ENCODE results near the gene RAI14. TPM values are rescaled to one million over a fixed set of nuclear protein-coding genes. Genes with fewer than 3 reads are reported as not detected.
"Not testable (repeated sequence)": the region's sequence is repeated elsewhere in the genome, so short reads cannot be mapped to it uniquely, and the experiment has no call there.

RAI14 gene
- total and polyA plus RNA-seq, 5 donors = 4.5 to 22.7 (median 11.8) TPM

DNA sequence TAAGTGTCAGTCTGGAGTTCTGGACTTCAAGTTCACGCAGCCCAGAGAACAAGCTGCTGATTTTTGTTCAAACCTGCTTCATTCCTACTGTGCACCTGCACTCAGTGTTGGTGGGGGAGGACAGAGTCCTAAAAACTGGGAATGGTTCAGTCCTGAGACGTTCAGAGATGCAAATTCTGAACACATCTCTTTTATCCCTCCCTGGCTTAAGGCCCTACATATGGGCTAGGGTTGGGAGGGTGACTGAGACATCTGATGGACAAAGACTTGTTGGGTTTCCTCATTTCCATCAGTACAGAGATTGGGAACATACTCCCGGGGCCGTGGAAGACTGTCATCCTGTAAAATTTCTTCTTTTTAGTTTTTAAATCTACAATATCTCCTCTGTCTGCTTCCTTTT is 99.8 kb downstream of the RAI14 start:
- no peaks in the 10 kb centered on the region for H3K27me3 ChIP-seq (ENCODE audit: control insufficient read depth, insufficient read depth)
- no peak for ATAC-seq
- 88% methylated on average over 4 of the region's 4 CpGs for WGBS
- no peak for DNase-seq
- no peaks in the 10 kb centered on the region for H3K4me1 ChIP-seq (ENCODE audit: control insufficient read depth, insufficient read depth, low read length)
- no peak overlapping the region for H3K27ac ChIP-seq (ENCODE audit: low read length)
- intact Hi-C loops (cut with DNase I) = no loop called here
- no peaks in the 10 kb centered on the region for H3K9me3 ChIP-seq (ENCODE audit: control insufficient read depth, low read length)
- no peak overlapping the region for H3K4me3 ChIP-seq (ENCODE audit: low read length)

DNA sequence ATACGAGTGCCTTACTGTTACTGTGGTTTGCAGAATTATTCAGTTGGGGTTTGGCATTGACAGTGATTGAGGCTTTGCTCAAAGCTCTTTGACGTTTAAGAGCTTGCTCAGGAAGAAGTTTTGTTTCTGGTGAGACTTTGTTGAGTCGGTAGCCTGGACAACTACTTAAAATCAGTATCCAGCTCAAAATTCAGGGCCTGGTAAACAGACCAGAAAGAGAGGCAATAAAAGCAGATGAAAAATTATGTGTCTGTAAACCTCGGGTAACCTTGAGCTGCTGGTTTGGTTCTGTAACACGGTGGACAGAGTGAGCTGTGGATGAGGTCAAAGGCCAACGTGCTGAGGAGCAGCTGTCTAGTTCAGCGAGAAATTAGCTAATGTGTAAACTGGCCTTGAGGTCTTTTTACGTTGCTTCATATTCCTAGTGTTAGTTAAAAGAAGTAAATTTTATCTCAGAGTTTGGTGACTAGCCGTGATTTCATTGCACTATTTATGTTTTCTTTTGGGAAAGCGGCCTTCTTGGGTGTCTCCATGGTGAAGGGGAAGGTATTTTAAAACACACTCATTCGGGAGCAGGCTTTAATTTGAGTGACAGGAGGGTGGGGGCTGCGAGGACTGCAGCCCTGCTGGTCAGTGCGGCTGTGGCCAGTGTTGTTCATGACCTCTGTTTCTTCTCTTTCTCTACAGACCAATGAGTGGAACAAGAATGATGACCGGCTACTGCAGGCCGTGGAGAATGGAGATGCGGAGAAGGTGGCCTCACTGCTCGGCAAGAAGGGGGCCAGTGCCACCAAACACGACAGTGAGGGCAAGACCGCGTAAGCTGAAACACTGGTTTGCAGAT is 100.9 kb downstream of the RAI14 start:
- Histone ChIP-seq H3K27me3 (ENCODE audit: control insufficient read depth, insufficient read depth) (no peaks in the 10 kb centered on the region), H3K9me3 (ENCODE audit: control insufficient read depth, low read length) (no peaks in the 10 kb centered on the region), H3K4me3 (ENCODE audit: low read length) (no peak overlapping the region), H3K4me1 (ENCODE audit: control insufficient read depth, insufficient read depth, low read length) (no peaks in the 10 kb centered on the region), H3K27ac (ENCODE audit: low read length) (no peak overlapping the region)
- WGBS = 79% methylated on average over 20 of the region's 20 CpGs
- no peak for ATAC-seq
- intact Hi-C loops (cut with DNase I) = no loop called here
- no peak for DNase-seq

DNA sequence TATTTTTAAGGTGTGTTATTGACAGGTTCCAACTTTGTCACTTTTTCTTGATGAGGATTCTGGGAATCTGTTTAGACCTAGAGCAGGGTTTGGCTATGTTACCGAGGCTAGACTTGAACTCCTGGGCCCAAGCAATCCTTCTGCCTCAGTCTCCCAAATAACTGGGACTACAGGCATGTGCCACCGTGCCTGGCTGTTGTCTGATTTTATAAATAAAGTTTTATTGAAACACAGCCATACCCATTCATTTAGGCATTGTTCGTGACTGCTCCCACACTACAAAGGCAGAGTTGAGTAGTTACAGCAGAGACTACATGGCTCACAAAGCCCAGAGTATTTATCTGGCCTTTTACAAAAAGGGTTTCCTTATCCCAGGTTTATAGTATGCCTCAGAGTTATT is 102.4 kb downstream of the RAI14 start:
- Histone ChIP-seq H3K27me3 (ENCODE audit: control insufficient read depth, insufficient read depth) (no peaks in the 10 kb centered on the region), H3K4me3 (ENCODE audit: low read length) (no peak overlapping the region), H3K4me1 (ENCODE audit: control insufficient read depth, insufficient read depth, low read length) (no peaks in the 10 kb centered on the region), H3K27ac (ENCODE audit: low read length) (no peak overlapping the region), H3K9me3 (ENCODE audit: control insufficient read depth, low read length) (no peaks in the 10 kb centered on the region)
- ATAC-seq (no peak), DNase-seq (no peak)
- intact Hi-C loops (cut with DNase I) = no loop called here
- 95% methylated on average over 3 of the region's 3 CpGs for WGBS

DNA sequence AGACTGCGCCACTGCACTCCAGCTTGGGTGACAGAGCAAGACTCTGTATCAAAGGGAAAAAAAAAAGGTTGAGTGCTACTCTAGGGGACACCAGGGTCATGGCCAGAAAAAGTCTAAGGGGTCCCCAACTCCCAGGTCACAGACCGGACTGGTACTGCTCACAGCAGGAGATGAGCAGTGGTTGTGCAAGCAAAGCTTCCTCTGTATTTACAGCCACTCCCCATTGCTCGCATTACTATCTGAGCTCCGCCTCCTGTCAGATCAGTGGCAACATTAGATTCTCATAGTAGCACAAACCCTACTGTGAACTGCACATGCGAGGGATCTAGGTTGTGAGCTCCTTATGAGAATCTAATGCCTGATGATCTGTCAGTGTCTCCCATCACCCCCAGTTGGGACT is 103.1 kb downstream of the RAI14 start:
- WGBS = 87% methylated on average over 5 of the region's 5 CpGs
- H3K27me3 ChIP-seq (ENCODE audit: control insufficient read depth, insufficient read depth); H3K4me1 ChIP-seq (ENCODE audit: control insufficient read depth, insufficient read depth, low read length); H3K9me3 ChIP-seq (ENCODE audit: control insufficient read depth, low read length); DNase-seq; ATAC-seq; intact Hi-C loops (cut with DNase I); H3K27ac ChIP-seq (ENCODE audit: low read length); H3K4me3 ChIP-seq (ENCODE audit: low read length): not testable (repeated sequence)

DNA sequence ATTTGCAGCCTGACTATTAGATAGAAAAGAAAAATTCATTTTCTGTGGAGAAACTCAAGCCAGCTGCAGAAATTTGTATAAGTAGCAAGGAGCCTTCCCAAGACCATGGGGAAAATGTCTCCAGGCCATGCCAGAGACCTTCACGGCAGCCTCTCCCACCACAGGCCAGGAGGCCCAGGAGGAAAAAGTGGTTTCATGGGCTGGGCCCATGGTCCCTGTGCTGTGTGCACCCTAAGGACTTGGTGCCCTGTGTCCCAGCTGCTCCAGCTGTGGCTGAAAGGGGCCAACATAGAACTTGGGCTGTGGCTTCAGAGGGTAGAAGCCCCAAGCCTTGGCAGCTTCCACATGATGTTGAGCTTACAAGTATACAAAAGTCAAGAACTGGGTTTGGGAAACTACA is 109.5 kb downstream of the RAI14 start:
- Histone ChIP-seq H3K27me3 (ENCODE audit: control insufficient read depth, insufficient read depth) (no peaks in the 10 kb centered on the region), H3K27ac (ENCODE audit: low read length) (no peak overlapping the region), H3K4me1 (ENCODE audit: control insufficient read depth, insufficient read depth, low read length) (no peaks in the 10 kb centered on the region), H3K9me3 (ENCODE audit: control insufficient read depth, low read length) (no peaks in the 10 kb centered on the region), H3K4me3 (ENCODE audit: low read length) (no peak overlapping the region)
- no peak for DNase-seq
- ATAC-seq = no peak
- WGBS = 100% methylated on average over 1 of the region's 1 CpG
- intact Hi-C loops (cut with DNase I) = no loop called here

DNA sequence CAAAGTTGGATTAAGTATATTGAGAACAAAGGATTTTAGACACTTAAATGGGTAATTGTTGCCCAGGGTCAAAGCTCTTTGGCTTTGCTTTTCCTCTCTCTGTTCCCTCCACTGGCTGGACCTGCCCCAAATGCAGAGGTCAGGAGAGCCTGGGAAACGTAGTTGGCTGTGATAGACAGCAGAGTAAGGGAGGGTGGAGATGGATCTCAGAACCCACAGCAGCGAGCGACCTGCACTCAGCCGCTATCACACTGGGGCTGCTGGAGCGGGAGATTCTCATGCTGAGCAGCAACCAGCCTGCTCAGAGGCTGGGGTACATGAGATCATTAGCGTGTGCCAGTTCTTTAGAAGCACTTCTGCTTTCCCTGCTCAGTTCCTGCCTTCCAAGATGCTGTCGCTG is 111.1 kb downstream of the RAI14 start:
- DNase-seq (no peak), ATAC-seq (no peak)
- H3K27me3 ChIP-seq (ENCODE audit: control insufficient read depth, insufficient read depth) = no peaks in the 10 kb centered on the region
- no peaks in the 10 kb centered on the region for H3K4me1 ChIP-seq (ENCODE audit: control insufficient read depth, insufficient read depth, low read length)
- H3K4me3 ChIP-seq (ENCODE audit: low read length) = no peak overlapping the region
- 84% methylated on average over 7 of the region's 7 CpGs for WGBS
- no peak overlapping the region for H3K27ac ChIP-seq (ENCODE audit: low read length)
- intact Hi-C loops (cut with DNase I) = no loop called here
- no peaks in the 10 kb centered on the region for H3K9me3 ChIP-seq (ENCODE audit: control insufficient read depth, low read length)

DNA sequence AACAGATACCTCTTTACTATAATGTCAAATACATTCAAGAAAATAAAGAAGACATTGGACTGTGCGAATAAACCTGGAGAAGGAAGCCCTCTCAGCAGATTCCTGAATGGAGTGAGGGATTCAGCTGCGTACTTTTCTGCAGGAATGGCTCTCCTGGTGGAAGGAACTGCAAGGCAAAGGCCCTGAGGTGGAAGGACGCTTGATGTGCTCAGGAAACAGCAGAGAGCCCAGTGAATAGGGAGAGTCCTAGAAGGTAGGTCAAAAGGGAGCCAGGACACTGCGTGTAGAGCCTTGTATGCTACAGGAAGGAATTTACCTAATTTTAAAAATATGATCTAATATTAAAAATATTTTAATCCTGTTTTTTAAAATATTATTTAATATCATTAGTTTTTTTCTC is 114.4 kb downstream of the RAI14 start:
- Histone ChIP-seq H3K9me3 (ENCODE audit: control insufficient read depth, low read length) (no peaks in the 10 kb centered on the region), H3K4me1 (ENCODE audit: control insufficient read depth, insufficient read depth, low read length) (no peaks in the 10 kb centered on the region), H3K27me3 (ENCODE audit: control insufficient read depth, insufficient read depth) (no peaks in the 10 kb centered on the region), H3K27ac (ENCODE audit: low read length) (no peak overlapping the region), H3K4me3 (ENCODE audit: low read length) (no peak overlapping the region)
- DNase-seq = no peak
- intact Hi-C loops (cut with DNase I) = no loop called here
- ATAC-seq = no peak
- 89% methylated on average over 4 of the region's 4 CpGs for WGBS

DNA sequence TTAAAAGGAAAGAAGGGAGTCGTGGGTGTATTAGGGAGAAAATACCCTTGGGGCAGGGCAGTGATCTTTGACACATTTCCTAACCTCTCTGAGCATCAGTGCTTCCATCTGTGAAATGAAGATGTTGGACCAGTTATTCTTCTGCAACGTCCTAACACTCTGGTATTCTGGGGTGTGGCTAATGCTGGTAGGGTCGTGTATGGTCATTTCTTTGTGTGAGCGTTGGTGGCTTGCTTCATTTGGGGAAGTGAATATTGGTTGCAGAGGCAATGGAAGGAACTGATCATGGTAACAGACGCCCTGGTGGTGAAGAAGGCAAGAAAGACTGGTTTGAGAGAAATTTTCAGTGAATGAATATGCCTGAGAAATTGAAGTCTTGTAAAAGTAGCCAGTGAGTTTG is 114.9 kb downstream of the RAI14 start:
- no peaks in the 10 kb centered on the region for H3K27me3 ChIP-seq (ENCODE audit: control insufficient read depth, insufficient read depth)
- H3K9me3 ChIP-seq (ENCODE audit: control insufficient read depth, low read length) = no peaks in the 10 kb centered on the region
- WGBS = 46% methylated on average over 5 of the region's 5 CpGs
- DNase-seq (no peak), ATAC-seq (peak in 1 of 2 donors; percentile 33)
- H3K4me1 ChIP-seq (ENCODE audit: control insufficient read depth, insufficient read depth, low read length) = no peaks in the 10 kb centered on the region
- no peak overlapping the region for H3K4me3 ChIP-seq (ENCODE audit: low read length)
- intact Hi-C loops (cut with DNase I) = no loop called here
- no peak overlapping the region for H3K27ac ChIP-seq (ENCODE audit: low read length)

DNA sequence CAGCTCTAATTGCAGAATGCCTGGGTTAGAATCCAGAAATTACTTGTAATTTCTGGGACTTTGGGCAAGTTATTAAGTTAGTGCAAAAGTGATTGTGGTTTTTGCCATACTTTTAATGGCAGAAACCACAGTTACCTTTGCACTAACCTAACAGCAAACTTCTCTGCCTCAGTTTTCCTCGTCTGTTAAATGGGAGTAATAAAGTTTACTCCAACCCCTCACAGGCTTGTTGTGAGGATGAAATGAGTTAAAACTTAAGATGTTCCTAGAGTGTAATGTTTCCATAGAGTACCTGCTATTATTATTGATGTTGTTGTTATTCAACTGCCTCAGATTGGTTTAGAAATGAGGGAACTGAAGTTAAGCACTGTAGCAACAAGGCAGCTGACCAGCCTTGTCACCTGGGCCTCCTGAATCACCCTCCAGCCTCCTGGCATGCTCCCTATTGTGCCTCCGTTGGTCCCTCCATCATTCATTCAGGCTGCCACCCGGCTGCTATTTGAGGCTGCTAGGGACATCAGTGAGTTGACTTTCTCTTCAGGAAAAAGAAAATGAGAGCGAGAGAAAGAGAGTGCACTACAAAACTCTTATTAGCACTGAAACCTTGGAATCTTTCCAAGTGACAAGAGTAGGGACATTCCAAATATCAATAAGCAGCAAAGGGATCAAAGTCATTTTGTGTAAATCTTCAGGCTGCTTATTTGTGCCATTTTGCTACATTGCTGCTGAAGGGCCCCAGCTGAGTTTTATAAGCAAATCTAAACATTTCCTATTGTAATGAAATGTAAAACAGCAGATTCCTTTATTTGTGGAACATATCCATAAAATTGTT is 116.4 kb downstream of the RAI14 start:
- ATAC-seq = no peak
- Histone ChIP-seq H3K4me3 (ENCODE audit: low read length) (no peak overlapping the region), H3K9me3 (ENCODE audit: control insufficient read depth, low read length) (no peaks in the 10 kb centered on the region), H3K27me3 (ENCODE audit: control insufficient read depth, insufficient read depth) (no peaks in the 10 kb centered on the region), H3K27ac (ENCODE audit: low read length) (no peak overlapping the region), H3K4me1 (ENCODE audit: control insufficient read depth, insufficient read depth, low read length) (no peaks in the 10 kb centered on the region)
- intact Hi-C loops (cut with DNase I) = no loop called here
- DNase-seq = no peak
- WGBS = 79% methylated on average over 4 of the region's 4 CpGs

DNA sequence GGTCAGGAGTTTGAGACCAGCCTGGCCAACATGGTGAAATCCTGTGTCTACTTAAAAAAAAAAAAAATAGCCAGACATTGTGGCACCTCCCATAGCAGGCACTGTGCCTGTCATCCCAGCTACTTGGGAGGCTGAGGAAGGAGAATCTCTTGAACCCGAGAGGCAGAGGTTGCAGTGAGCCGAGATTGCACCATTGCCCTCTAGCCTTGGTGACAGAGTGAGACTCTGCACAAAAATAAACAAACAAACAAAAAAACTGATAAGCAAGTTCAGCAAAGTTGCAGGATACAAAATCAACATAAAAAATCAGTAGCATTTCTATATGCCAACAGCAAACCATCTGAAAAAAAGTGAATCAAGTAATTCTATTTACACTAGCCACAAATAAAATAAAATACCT is 118.0 kb downstream of the RAI14 start:
- no peak overlapping the region for H3K27ac ChIP-seq (ENCODE audit: low read length)
- intact Hi-C loops (cut with DNase I) = no loop called here
- H3K4me3 ChIP-seq (ENCODE audit: low read length) = no peak overlapping the region
- H3K9me3 ChIP-seq (ENCODE audit: control insufficient read depth, low read length) = no peaks in the 10 kb centered on the region
- no peak for DNase-seq
- H3K27me3 ChIP-seq (ENCODE audit: control insufficient read depth, insufficient read depth) = no peaks in the 10 kb centered on the region
- no peaks in the 10 kb centered on the region for H3K4me1 ChIP-seq (ENCODE audit: control insufficient read depth, insufficient read depth, low read length)
- ATAC-seq = no peak
- WGBS = 72% methylated on average over 2 of the region's 2 CpGs

DNA sequence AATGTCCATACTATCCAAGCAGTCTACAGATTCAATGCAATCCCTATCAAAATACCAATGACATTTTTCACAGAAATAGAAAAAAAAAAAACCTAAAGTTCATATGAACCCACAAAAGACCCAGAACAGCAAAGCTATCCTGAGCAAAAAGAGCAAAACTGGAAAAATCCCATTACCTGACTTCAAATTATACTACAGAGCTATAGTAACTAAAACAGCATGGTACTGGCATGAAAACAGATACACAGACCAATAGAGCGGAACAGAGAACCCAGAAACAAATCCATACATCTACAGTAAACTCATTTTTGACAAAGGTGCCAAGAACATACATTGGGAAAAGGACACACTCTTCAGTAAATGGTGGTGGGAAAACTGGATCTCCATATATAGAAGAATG is 118.5 kb downstream of the RAI14 start:
- H3K4me3 ChIP-seq (ENCODE audit: low read length); DNase-seq; H3K4me1 ChIP-seq (ENCODE audit: control insufficient read depth, insufficient read depth, low read length); ATAC-seq; H3K9me3 ChIP-seq (ENCODE audit: control insufficient read depth, low read length); H3K27me3 ChIP-seq (ENCODE audit: control insufficient read depth, insufficient read depth); intact Hi-C loops (cut with DNase I); H3K27ac ChIP-seq (ENCODE audit: low read length): not testable (repeated sequence)
- 98% methylated on average over 1 of the region's 1 CpG for WGBS
